Peyer's patch (tissue), 4 donors: ENCODE data around the gene LDHB.

ENCODE experiments used
- CTCF ChIP-seq, 6 experiments: fragments of 450-650 bp in 4 of 6; fragments of 200-600 bp in 2 of 6; sonication (generic) in 1 of 6; IDR thresholded peaks; one replicate each; pipeline ENCODE4 v1.5.1; 2017 to 2019; ENCODE audit warnings: antibody characterized with exemption in 6 of 6, mild to moderate bottlenecking in 3 of 6, moderate library complexity in 1 of 6
- POLR2A ChIP-seq, 2 donors: fragments of 450-650 bp; IDR thresholded peaks; one replicate each; pipeline ENCODE4 v1.5.1; 2017; ENCODE audit warnings: antibody characterized with exemption in 2 of 2, mild to moderate bottlenecking in 2 of 2, moderate library complexity in 2 of 2

GRCh38 chr12:21678959-21679358, 21.3 kb upstream of the LDHB start:
- no peak for TF ChIP-seq CTCF (IDR thresholded peaks at IDR 0.05)
- TF ChIP-seq POLR2A (IDR thresholded peaks at IDR 0.05), result no peak
